ENCODE data around the gene DPH2.

DNA sequence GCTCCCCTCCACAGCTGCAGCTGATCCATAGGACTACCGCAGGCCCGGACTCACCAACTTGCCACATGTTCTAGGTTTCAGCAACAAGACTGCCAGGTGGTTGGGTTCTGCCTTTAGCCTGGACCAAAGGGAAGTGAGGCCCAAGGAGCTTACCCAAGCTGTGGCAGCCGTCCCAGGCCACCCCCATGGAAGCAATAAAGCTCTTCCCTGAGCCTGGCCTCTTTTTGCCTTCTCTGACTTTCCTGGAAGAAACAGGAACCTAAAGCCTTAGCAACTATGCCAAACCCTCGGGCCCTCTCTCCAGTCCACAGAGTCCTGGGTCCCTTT, 38.9 kb upstream of the DPH2 start:
- TF ChIP-seq RCOR1 (IDR thresholded peaks at IDR 0.05; ENCODE audit: low read depth, low read length) (no peak), PHF8 (IDR thresholded peaks at IDR 0.05; ENCODE audit: borderline replicate concordance, low read depth) (no peak), MYC (IDR thresholded peaks at IDR 0.05; ENCODE audit: borderline replicate concordance, low read length) (no peak), ZNF302 (CRISPR knock-in tag; IDR thresholded peaks at IDR 0.05) (no peak), POLR2A (IDR thresholded peaks at IDR 0.05; ENCODE audit: low read length) (no peak), RAD21 (conservative IDR thresholded peaks at IDR 0.05 in 1 of 2, IDR thresholded peaks at IDR 0.05 in 1 of 2) (no peak), SMC3 (IDR thresholded peaks at IDR 0.05) (no peak), EP300 (IDR thresholded peaks at IDR 0.05) (no peak), JUN (IDR thresholded peaks at IDR 0.05) (no peak), CHD4 (IDR thresholded peaks at IDR 0.05; ENCODE audit: borderline replicate concordance) (no peak)
- TF ChIP-seq, protein P1, sequence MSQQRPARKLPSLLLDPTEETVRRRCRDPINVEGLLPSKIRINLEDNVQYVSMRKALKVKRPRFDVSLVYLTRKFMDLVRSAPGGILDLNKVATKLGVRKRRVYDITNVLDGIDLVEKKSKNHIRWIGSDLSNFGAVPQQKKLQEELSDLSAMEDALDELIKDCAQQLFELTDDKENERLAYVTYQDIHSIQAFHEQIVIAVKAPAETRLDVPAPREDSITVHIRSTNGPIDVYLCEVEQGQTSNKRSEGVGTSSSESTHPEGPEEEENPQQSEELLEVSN (IDR thresholded peaks at IDR 0.05; ENCODE audit: borderline replicate concordance, low read depth), result no peak
- TF ChIP-seq, protein P2, sequence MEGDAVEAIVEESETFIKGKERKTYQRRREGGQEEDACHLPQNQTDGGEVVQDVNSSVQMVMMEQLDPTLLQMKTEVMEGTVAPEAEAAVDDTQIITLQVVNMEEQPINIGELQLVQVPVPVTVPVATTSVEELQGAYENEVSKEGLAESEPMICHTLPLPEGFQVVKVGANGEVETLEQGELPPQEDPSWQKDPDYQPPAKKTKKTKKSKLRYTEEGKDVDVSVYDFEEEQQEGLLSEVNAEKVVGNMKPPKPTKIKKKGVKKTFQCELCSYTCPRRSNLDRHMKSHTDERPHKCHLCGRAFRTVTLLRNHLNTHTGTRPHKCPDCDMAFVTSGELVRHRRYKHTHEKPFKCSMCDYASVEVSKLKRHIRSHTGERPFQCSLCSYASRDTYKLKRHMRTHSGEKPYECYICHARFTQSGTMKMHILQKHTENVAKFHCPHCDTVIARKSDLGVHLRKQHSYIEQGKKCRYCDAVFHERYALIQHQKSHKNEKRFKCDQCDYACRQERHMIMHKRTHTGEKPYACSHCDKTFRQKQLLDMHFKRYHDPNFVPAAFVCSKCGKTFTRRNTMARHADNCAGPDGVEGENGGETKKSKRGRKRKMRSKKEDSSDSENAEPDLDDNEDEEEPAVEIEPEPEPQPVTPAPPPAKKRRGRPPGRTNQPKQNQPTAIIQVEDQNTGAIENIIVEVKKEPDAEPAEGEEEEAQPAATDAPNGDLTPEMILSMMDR (IDR thresholded peaks at IDR 0.05), result no peak
- TF ChIP-seq, protein P3, sequence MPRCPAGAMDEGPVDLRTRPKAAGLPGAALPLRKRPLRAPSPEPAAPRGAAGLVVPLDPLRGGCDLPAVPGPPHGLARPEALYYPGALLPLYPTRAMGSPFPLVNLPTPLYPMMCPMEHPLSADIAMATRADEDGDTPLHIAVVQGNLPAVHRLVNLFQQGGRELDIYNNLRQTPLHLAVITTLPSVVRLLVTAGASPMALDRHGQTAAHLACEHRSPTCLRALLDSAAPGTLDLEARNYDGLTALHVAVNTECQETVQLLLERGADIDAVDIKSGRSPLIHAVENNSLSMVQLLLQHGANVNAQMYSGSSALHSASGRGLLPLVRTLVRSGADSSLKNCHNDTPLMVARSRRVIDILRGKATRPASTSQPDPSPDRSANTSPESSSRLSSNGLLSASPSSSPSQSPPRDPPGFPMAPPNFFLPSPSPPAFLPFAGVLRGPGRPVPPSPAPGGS (IDR thresholded peaks at IDR 0.05), result no peak
